ENCODE results near the gene UBAP1L. TPM values are rescaled to one million over a fixed set of nuclear protein-coding genes. Genes with fewer than 3 reads are reported as not detected.

UBAP1L gene
- total RNA-seq, 1 experiment from 2014 or later, result 3.0 TPM

GRCh38 chr15:65102912-65103311 is 12.1 kb downstream of the UBAP1L start:
- Histone ChIP-seq H3T11ph (ENCODE audit: low read length) (no peak overlapping the region), H4K8ac (replicated peaks; ENCODE audit: insufficient read length, low read depth, low read length) (no peak overlapping the region), H2BK5ac (ENCODE audit: insufficient read length, low read length) (no peak overlapping the region), H3K9ac (ENCODE audit: extremely low read depth, insufficient read length, low read length) (no peak overlapping the region), H3K27me3 (ENCODE audit: insufficient read depth, low read length) (no peaks in the 10 kb centered on the region), H3K4ac (ENCODE audit: low read depth, low read length) (no peak overlapping the region), H3K23me2 (ENCODE audit: insufficient read length, low read depth, low read length, poor library complexity, severe bottlenecking) (peaks cover 3% of the 10 kb centered on the region), H3K23ac (ENCODE audit: insufficient read length, low read depth, low read length) (no peak overlapping the region), H3K27ac (ENCODE audit: insufficient read length, low read depth, low read length) (no peak overlapping the region), H3K9me3 (ENCODE audit: control insufficient read depth, low read depth, low read length) (no peaks in the 10 kb centered on the region), H2BK120ac (ENCODE audit: low read depth, low read length, poor library complexity, severe bottlenecking) (no peak overlapping the region), H3K79me2 (ENCODE audit: insufficient read depth, low read length) (no peaks in the 10 kb centered on the region), H3K4me1 (ENCODE audit: insufficient read depth, low read length) (no peaks in the 10 kb centered on the region), H4K5ac (ENCODE audit: insufficient read length, low read depth, low read length) (no peak overlapping the region), H3K14ac (ENCODE audit: insufficient read depth, low read length) (no peak overlapping the region), H4K91ac (ENCODE audit: insufficient read length, low read depth, low read length) (no peak overlapping the region), H3K56ac (ENCODE audit: insufficient read length, low read depth, low read length) (no peak overlapping the region), H2BK12ac (ENCODE audit: insufficient read length, low read depth, low read length) (no peak overlapping the region), H3K79me1 (ENCODE audit: insufficient read depth, low read depth, low read length, poor library complexity, severe bottlenecking) (no peaks in the 10 kb centered on the region), H4K20me1 (ENCODE audit: control insufficient read depth, insufficient read depth, insufficient read length) (no peaks in the 10 kb centered on the region), H2BK20ac (ENCODE audit: low read depth, low read length, poor library complexity, severe bottlenecking) (no peak overlapping the region), H3K4me2 (ENCODE audit: insufficient read depth, insufficient read length, low read length) (no peak overlapping the region), H2AK5ac (ENCODE audit: insufficient read length, low read length) (no peak overlapping the region), H2AFZ (ENCODE audit: low read length) (no peak overlapping the region), H2BK15ac (ENCODE audit: low read depth, low read length) (no peak overlapping the region), H3K18ac (ENCODE audit: insufficient read length, low read depth, low read length) (no peak overlapping the region)
- no peak for DNase-seq
- TF ChIP-seq, protein P1, sequence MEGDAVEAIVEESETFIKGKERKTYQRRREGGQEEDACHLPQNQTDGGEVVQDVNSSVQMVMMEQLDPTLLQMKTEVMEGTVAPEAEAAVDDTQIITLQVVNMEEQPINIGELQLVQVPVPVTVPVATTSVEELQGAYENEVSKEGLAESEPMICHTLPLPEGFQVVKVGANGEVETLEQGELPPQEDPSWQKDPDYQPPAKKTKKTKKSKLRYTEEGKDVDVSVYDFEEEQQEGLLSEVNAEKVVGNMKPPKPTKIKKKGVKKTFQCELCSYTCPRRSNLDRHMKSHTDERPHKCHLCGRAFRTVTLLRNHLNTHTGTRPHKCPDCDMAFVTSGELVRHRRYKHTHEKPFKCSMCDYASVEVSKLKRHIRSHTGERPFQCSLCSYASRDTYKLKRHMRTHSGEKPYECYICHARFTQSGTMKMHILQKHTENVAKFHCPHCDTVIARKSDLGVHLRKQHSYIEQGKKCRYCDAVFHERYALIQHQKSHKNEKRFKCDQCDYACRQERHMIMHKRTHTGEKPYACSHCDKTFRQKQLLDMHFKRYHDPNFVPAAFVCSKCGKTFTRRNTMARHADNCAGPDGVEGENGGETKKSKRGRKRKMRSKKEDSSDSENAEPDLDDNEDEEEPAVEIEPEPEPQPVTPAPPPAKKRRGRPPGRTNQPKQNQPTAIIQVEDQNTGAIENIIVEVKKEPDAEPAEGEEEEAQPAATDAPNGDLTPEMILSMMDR (conservative IDR thresholded peaks at IDR 0.05), result no peak
- no peak overlapping the region; a peak in 1 of 7 replicates for H3K27ac Mint-ChIP-seq
- H3K9me3 Mint-ChIP-seq, result no peaks in the 10 kb centered on the region
- peaks cover 4% of the 10 kb centered on the region in 2 experiments; a peak in 3 of 4 replicates for H3K4me1 Mint-ChIP-seq
- WGBS (ENCODE audit: extremely low coverage, insufficient read length, low lambda C conversion rate), result no CpG with 5 or more reads among the region's 3 CpGs
- H3K4me3 Mint-ChIP-seq, result no peak overlapping the region
- no peaks in the 10 kb centered on the region for H3K27me3 Mint-ChIP-seq (ENCODE audit: low read depth)
- H3K36me3 Mint-ChIP-seq (ENCODE audit: insufficient read depth in 1 of 3, low read depth in 3 of 3), result peaks cover 6 to 19% (median 8%) of the 10 kb centered on the region in 3 experiments; a peak in 6 of 7 replicates

Data from H9 (cell line).